Peyer's patch (tissue), 4 donors: ENCODE results near the gene ATL2. TPM values are rescaled to one million over a fixed set of nuclear protein-coding genes. Genes with fewer than 3 reads are reported as not detected.

Experiments used
- DNase-seq, 3 donors: peaks; one replicate each; pipeline ENCODE4 v3.0.0-alpha.2; 2017 to 2019
- H3K27ac ChIP-seq, 4 donors: fragments of 200-600 bp; sonication (generic); one replicate each; pipeline ENCODE4 v1.5.1; 2016 to 2019
- H3K27me3 ChIP-seq, 2 donors: fragments of 200-600 bp; sonication (generic); one replicate each; pipeline ENCODE4 v1.5.1; 2019
- H3K36me3 ChIP-seq, 3 donors: fragments of 200-600 bp; sonication (generic); one replicate each; pipeline ENCODE4 v1.5.1; 2016 to 2019
- H3K4me1 ChIP-seq, 4 donors: fragments of 200-600 bp; sonication (generic); one replicate each; pipeline ENCODE4 v1.5.1; 2016 to 2019
- H3K4me3 ChIP-seq, 4 donors: fragments of 200-600 bp; sonication (generic); 1 replicate in 3 of 4; 2 replicates in 1 of 4; pipeline ENCODE4 v1.5.1; 2016 to 2019; ENCODE audit warnings: mild to moderate bottlenecking in 1 of 4
- H3K9me3 ChIP-seq, 4 donors: fragments of 200-600 bp; sonication (generic); one replicate each; pipeline ENCODE4 v1.5.1; 2016 to 2019; ENCODE audit warnings: mild to moderate bottlenecking in 1 of 4
- CTCF ChIP-seq, 6 experiments: fragments of 450-650 bp in 4 of 6; fragments of 200-600 bp in 2 of 6; sonication (generic) in 1 of 6; IDR thresholded peaks; one replicate each; pipeline ENCODE4 v1.5.1; 2017 to 2019; ENCODE audit warnings: antibody characterized with exemption in 6 of 6, mild to moderate bottlenecking in 3 of 6, moderate library complexity in 1 of 6
- POLR2A ChIP-seq, 2 donors: fragments of 450-650 bp; IDR thresholded peaks; one replicate each; pipeline ENCODE4 v1.5.1; 2017; ENCODE audit warnings: antibody characterized with exemption in 2 of 2, mild to moderate bottlenecking in 2 of 2, moderate library complexity in 2 of 2
- total RNA-seq, 4 donors: library from RNA; depleted of rRNA; stranded (reverse); fragments of >200 nt; gene quantifications; one replicate each; pipeline ENCODE4 v1.1.0, GENCODE V29; 2016

The ATL2 gene
- total RNA-seq, 4 donors from 2014 or later = 87.9 to 170 (median 132) TPM

- Histone ChIP-seq H3K27me3 (no peaks in the 10 kb centered on the region), H3K4me1 (no peaks in the 10 kb centered on the region), H3K36me3 (no peaks in the 10 kb centered on the region), H3K4me3 (no peak overlapping the region), H3K9me3 (no peaks in the 10 kb centered on the region), H3K27ac (no peak overlapping the region)
- TF ChIP-seq POLR2A (IDR thresholded peaks at IDR 0.05) (no peak), CTCF (IDR thresholded peaks at IDR 0.05) (peak; percentile 8 to 79 (median 72))
- no peak for DNase-seq
These were observed 102.5 kb downstream of the ATL2 start for GRCh38 chr2:38274286-38275276.

- H3K36me3 ChIP-seq = no peaks in the 10 kb centered on the region
- no peak overlapping the region for H3K27ac ChIP-seq
- no peak for DNase-seq
- no peak for TF ChIP-seq POLR2A (IDR thresholded peaks at IDR 0.05)
- TF ChIP-seq CTCF (IDR thresholded peaks at IDR 0.05) = no peak
- H3K4me1 ChIP-seq = no peaks in the 10 kb centered on the region
- no peaks in the 10 kb centered on the region for H3K9me3 ChIP-seq
- no peak overlapping the region for H3K4me3 ChIP-seq
- no peaks in the 10 kb centered on the region for H3K27me3 ChIP-seq
These were observed 105.4 kb downstream of the ATL2 start for GRCh38 chr2:38271697-38272096.

DNA sequence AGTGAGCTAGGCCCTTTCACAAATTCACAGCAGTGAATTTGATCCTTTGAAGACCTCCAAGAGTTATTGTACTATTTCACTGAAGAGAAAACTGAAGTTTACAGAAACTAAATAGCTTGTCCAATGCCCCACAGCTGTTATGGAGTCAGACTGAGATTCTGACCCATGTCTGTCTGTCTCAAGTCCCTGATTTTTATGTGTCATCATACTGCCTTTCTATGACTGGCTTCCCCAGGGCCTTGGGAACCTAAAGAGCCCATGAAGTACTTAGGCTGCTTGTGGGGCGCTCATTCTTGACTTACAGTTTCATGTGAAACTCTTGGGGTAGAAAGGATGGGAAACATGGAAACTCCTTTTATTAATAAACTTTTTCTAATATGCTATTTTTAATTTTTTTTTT, 107.7 kb downstream of the ATL2 start:
- TF ChIP-seq CTCF (IDR thresholded peaks at IDR 0.05) (no peak), POLR2A (IDR thresholded peaks at IDR 0.05) (no peak)
- no peak overlapping the region for H3K27ac ChIP-seq
- DNase-seq = no peak
- no peaks in the 10 kb centered on the region for H3K9me3 ChIP-seq
- no peak overlapping the region for H3K4me3 ChIP-seq
- no peaks in the 10 kb centered on the region for H3K4me1 ChIP-seq
- H3K27me3 ChIP-seq = no peaks in the 10 kb centered on the region
- no peaks in the 10 kb centered on the region for H3K36me3 ChIP-seq

GRCh38 chr2:38268691-38269327, 108.3 kb downstream of the ATL2 start:
- H3K4me1 ChIP-seq = no peaks in the 10 kb centered on the region
- H3K27me3 ChIP-seq = no peaks in the 10 kb centered on the region
- no peaks in the 10 kb centered on the region for H3K9me3 ChIP-seq
- TF ChIP-seq POLR2A (IDR thresholded peaks at IDR 0.05) (no peak), CTCF (IDR thresholded peaks at IDR 0.05) (no peak)
- no peak overlapping the region for H3K4me3 ChIP-seq
- H3K27ac ChIP-seq = no peak overlapping the region
- no peaks in the 10 kb centered on the region for H3K36me3 ChIP-seq
- no peak for DNase-seq

DNA sequence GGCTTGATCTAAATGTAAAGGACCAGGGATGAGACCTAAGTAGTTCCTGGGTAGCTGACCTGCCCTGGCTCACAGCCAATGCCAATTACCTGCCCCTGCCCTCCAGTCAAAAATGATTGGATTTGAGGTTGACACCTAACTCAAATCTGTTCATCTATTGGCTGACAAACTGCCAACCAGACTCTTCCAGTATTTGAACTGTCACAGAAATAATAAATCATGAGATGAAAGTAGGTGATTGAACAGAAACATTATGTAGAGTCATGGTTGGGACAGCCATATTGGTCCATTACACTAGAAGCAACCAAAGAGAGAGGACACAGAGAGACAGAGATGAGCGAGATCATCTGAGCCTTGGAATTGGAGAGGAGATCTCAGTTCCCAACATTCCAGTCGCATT, 109.1 kb downstream of the ATL2 start:
- TF ChIP-seq POLR2A (IDR thresholded peaks at IDR 0.05) = no peak
- no peak for TF ChIP-seq CTCF (IDR thresholded peaks at IDR 0.05)
- Histone ChIP-seq H3K36me3 (no peaks in the 10 kb centered on the region), H3K27me3 (no peaks in the 10 kb centered on the region), H3K27ac (no peak overlapping the region), H3K4me3 (no peak overlapping the region), H3K9me3 (no peaks in the 10 kb centered on the region), H3K4me1 (no peaks in the 10 kb centered on the region)
- no peak for DNase-seq
